ENCODE measurements around the gene GLIS1.

GLIS1 gene

DNA sequence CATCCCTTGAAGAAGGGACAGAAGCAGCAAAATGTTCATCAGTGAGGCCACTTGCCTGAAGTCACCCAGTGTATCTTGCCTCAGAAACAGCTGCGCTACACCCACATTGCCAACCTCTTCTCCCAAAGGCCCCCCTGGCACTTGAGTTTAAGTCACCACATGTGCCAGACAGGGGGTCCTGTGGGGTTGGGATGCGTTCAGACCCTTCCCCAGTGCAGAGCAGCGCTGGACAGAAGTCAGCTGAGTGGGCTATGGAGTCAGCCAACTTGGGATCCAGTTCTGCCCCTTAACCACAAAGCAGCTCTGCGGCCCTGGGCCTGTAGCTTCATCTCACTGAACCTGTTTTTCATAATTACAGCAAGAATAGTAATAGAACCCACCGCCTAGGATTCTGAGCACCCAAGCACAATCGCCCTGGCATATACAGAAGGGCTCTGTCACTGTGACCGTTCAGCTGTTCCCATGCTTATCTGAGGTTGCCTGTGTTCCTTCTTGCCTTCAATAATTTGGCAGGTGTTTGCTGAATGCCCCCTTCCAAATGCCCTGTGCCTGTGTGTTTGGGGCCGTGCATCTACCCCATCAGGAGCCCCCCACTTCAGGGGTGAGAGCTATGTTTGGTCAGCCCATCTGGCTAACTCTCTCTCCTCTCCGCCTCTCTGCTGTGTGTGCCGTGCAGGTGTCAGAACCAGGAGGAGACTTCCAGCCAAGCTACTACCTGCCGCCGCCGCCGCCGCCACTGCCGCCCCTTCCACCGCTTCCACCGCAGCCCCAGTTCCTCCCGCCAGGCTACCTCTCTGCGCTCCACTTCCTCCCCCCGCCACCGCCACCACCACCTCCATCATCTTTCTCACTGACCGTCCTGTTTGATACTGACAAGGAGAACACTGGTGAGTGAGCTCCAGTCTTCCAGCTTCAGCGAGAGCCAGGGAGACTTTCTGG is 274.7 kb downstream of the GLIS1 start:
- DNase-seq (ENCODE audit: low spot score), result no peak

- no peak for DNase-seq (ENCODE audit: low spot score)
Measured at GRCh38 chr1:53462769-53463501, 276.0 kb downstream of the GLIS1 start.

GRCh38 chr1:53462193-53462592 is 276.8 kb downstream of the GLIS1 start:
- no peak for DNase-seq (ENCODE audit: low spot score)

- no peak for DNase-seq (ENCODE audit: low spot score)
Measured at GRCh38 chr1:53461323-53462044, 277.5 kb downstream of the GLIS1 start.

- DNase-seq (ENCODE audit: low spot score), result no peak
Measured at GRCh38 chr1:53460666-53461322, 278.2 kb downstream of the GLIS1 start.

DNA sequence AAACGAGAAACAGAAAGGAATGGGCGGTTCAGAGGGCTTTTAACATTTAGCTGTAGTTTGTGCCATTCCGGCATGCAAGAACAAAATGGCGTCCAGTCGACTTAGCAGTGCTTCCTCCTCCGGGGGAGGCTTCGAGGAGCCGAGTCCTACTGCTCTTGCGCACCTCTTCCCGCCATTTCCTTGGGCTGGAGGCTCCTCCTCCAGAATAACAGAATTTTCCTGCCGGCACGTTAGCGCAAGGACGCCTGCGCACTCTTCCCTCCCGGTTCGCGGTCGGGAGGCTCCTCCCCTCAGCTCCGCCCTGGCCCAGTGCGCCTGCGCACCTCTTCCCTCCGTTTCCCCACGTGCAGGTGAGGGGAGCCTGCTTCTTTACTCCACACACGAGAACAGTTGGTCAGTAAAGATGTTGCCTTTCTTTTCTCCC is 278.7 kb downstream of the GLIS1 start:
- no peak for DNase-seq (ENCODE audit: low spot score)

- DNase-seq (ENCODE audit: low spot score), result no peak
Measured at GRCh38 chr1:53459321-53460175, 279.4 kb downstream of the GLIS1 start, which contains the start of gene DMRTB1. TSS of gene DMRTB1 (plus strand) at chr1:53459399. CDS start at chr1:53459454, 55 bp downstream.

DNA sequence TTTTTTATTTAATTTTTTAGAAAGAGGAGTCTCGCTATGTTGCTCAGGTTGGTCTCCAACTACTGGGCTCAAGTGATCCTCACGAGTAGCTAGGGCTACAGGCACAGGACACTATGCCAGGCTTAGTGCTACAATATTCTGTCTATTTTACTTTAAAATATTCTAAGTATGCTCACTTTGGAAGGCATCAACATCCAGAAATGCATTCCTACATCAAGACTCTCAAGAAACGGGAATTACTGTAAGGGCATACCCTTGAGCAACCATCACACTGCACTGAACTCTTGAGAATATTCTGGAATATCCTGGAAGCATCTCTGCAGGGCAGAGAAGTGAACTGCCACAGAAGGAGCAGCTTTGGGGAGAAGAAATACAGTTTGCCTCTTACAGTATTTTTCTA is 280.3 kb downstream of the GLIS1 start:
- DNase-seq (ENCODE audit: low spot score), result no peak
